Smooth muscle cell (in vitro differentiated cells): ENCODE data around the gene PPP1R3E. TPM values are rescaled to one million over a fixed set of nuclear protein-coding genes. Genes with fewer than 3 reads are reported as not detected.
"Not testable (repeated sequence)": the region's sequence is repeated elsewhere in the genome, so short reads cannot be mapped to it uniquely, and the experiment has no call there.

Source experiments
- DNase-seq: peaks from one replicate; lab custom pipeline; 2025; ENCODE audit not compliant: unreplicated experiment; lab: John Stamatoyannopoulos, UW
- H2AFZ ChIP-seq: fragments of 200-600 bp; sonication (generic); 2 replicates; pipeline ENCODE4 v1.6.0; 2016; ENCODE audit warnings: antibody characterized with exemption, low read depth, mild to moderate bottlenecking
- H3F3A ChIP-seq: fragments of 200-600 bp; sonication (generic); 2 replicates; pipeline ENCODE4 v1.6.0; 2017; ENCODE audit warnings: antibody characterized with exemption, low read depth
- H3K27ac ChIP-seq: fragments of 200-600 bp; sonication (generic); 2 replicates; pipeline ENCODE4 v1.5.1; 2016; ENCODE audit warnings: low read depth, mild to moderate bottlenecking
- H3K27me3 ChIP-seq: fragments of 200-600 bp; sonication (generic); 2 replicates; pipeline ENCODE4 v1.6.1; 2016; ENCODE audit warnings: low read depth, mild to moderate bottlenecking
- H3K36me3 ChIP-seq: fragments of 200-600 bp; sonication (generic); 2 replicates; pipeline ENCODE4 v1.5.1; 2016; ENCODE audit warnings: low read depth
- H3K4me1 ChIP-seq: fragments of 200-600 bp; sonication (generic); 2 replicates; pipeline ENCODE4 v1.5.1; 2016; ENCODE audit warnings: low read depth
- H3K4me2 ChIP-seq: fragments of 200-600 bp; sonication (generic); 2 replicates; pipeline ENCODE4 v1.6.0; 2016; ENCODE audit warnings: mild to moderate bottlenecking
- H3K4me3 ChIP-seq: fragments of 200-600 bp; sonication (generic); 2 replicates; pipeline ENCODE4 v1.5.1; 2016; ENCODE audit warnings: mild to moderate bottlenecking
- H3K79me2 ChIP-seq: fragments of 200-600 bp; sonication (generic); 2 replicates; pipeline ENCODE4 v1.6.0; 2016; ENCODE audit warnings: low read depth, mild to moderate bottlenecking
- H3K9ac ChIP-seq: fragments of 200-600 bp; sonication (generic); 2 replicates; pipeline ENCODE4 v1.6.0; 2016; ENCODE audit warnings: low read depth
- H3K9me3 ChIP-seq: fragments of 200-600 bp; sonication (generic); replicated peaks from 2 replicates; pipeline ENCODE4 v1.5.1; 2016; ENCODE audit warnings: low read depth
- H4K20me1 ChIP-seq: fragments of 200-600 bp; sonication (generic); 2 replicates; pipeline ENCODE4 v1.6.0; 2016; ENCODE audit warnings: low read depth
- CTCF ChIP-seq: fragments of 200-600 bp; sonication (generic); IDR thresholded peaks from 2 replicates; pipeline ENCODE4 v1.5.1; 2017; ENCODE audit warnings: borderline replicate concordance, mild to moderate bottlenecking, antibody characterized with exemption; ENCODE audit not compliant: insufficient read depth, poor library complexity, severe bottlenecking
- WGBS: methylation state at CpG from one replicate; pipeline ENCODE4 v1.1.7; 2016; ENCODE audit warnings: low lambda C conversion rate; 5-methylcytosine and 5-hydroxymethylcytosine counted together
- polyA plus RNA-seq: library from polyadenylated mRNA; unstranded; fragments of >200 nt; fragmentation: Nextera tagmentation; extraction: Ambion mirVana; gene quantifications from 2 replicates; pipeline ENCODE4 v1.2.1, GENCODE V29; 2016
- total RNA-seq: library from RNA; depleted of rRNA; stranded (reverse); fragments of >200 nt; gene quantifications from 2 replicates; pipeline ENCODE4 v1.2.3, GENCODE V29; 2014

PPP1R3E gene
- total and polyA plus RNA-seq, 2 experiments from 2014 or later: 0.71 to 2.0 TPM

GRCh38 chr14:23285530-23286019 is 17.1 kb downstream of the PPP1R3E start:
- H4K20me1 ChIP-seq: peaks cover 3% of the 10 kb centered on the region
- H3K36me3 ChIP-seq: no peaks in the 10 kb centered on the region
- H3K4me2 ChIP-seq: peak overlapping the region; percentile 87
- peak overlapping the region; percentile 72 for H3K4me3 ChIP-seq
- H3K27ac ChIP-seq: no peak overlapping the region
- H3K4me1 ChIP-seq: peaks cover 10% of the 10 kb centered on the region
- no peak for TF ChIP-seq CTCF
- no peaks in the 10 kb centered on the region for H3K9me3 ChIP-seq
- H3K79me2 ChIP-seq: peaks cover 16% of the 10 kb centered on the region
- WGBS: 3% methylated on average over 15 of the region's 22 CpGs
- no peak for DNase-seq
- H2AFZ ChIP-seq: peak overlapping the region; percentile 83
- no peaks in the 10 kb centered on the region for H3K27me3 ChIP-seq
- H3K9ac ChIP-seq: peak overlapping the region; percentile 76
- H3F3A ChIP-seq: no peaks in the 10 kb centered on the region

GRCh38 chr14:23284654-23285529 is 17.8 kb downstream of the PPP1R3E start:
- Histone ChIP-seq H3K9me3 (no peaks in the 10 kb centered on the region), H3K79me2 (peaks cover 21% of the 10 kb centered on the region), H3K4me3 (peak overlapping the region; percentile 72), H3K27ac (no peak overlapping the region), H3F3A (no peaks in the 10 kb centered on the region), H3K9ac (peak overlapping the region; percentile 76), H3K4me2 (peak overlapping the region; percentile 87), H2AFZ (peak overlapping the region; percentile 83), H3K36me3 (no peaks in the 10 kb centered on the region), H3K27me3 (no peaks in the 10 kb centered on the region), H4K20me1 (peaks cover 8% of the 10 kb centered on the region), H3K4me1 (peaks cover 16% of the 10 kb centered on the region)
- no peak for TF ChIP-seq CTCF
- WGBS: 42% methylated on average over 9 of the region's 9 CpGs
- no peak for DNase-seq

- no peaks in the 10 kb centered on the region for H3K27me3 ChIP-seq
- H3K4me1 ChIP-seq: peaks cover 20% of the 10 kb centered on the region
- no peak for DNase-seq
- no peak overlapping the region for H3K4me3 ChIP-seq
- no peak overlapping the region for H2AFZ ChIP-seq
- peaks cover 11% of the 10 kb centered on the region for H4K20me1 ChIP-seq
- WGBS: 94% methylated on average over 6 of the region's 6 CpGs
- H3K9me3 ChIP-seq: no peaks in the 10 kb centered on the region
- H3K79me2 ChIP-seq: peaks cover 21% of the 10 kb centered on the region
- H3F3A ChIP-seq: no peaks in the 10 kb centered on the region
- H3K4me2 ChIP-seq: no peak overlapping the region
- H3K36me3 ChIP-seq: no peaks in the 10 kb centered on the region
- TF ChIP-seq CTCF: no peak
- no peak overlapping the region for H3K9ac ChIP-seq
- no peak overlapping the region for H3K27ac ChIP-seq
Observed at GRCh38 chr14:23281247-23281646, 21.4 kb downstream of the PPP1R3E start.

- not testable (repeated sequence) for H3F3A ChIP-seq, H3K4me1 ChIP-seq, H3K79me2 ChIP-seq, H3K9ac ChIP-seq, H3K4me3 ChIP-seq, H3K27ac ChIP-seq, H3K4me2 ChIP-seq, H3K27me3 ChIP-seq, H2AFZ ChIP-seq, H3K9me3 ChIP-seq, H3K36me3 ChIP-seq, DNase-seq
- 89% methylated on average over 6 of the region's 6 CpGs for WGBS
- H4K20me1 ChIP-seq: peaks cover 11% of the 10 kb centered on the region
Observed at GRCh38 chr14:23277928-23278327, 24.7 kb downstream of the PPP1R3E start.
